RWPE1 (cell line): ENCODE results near the gene C1orf105.
"Not testable (repeated sequence)": the region's sequence is repeated elsewhere in the genome, so short reads cannot be mapped to it uniquely, and the experiment has no call there.

Experiments
- CTCF ChIA-PET: fragments of 350-600 bp; sonication (Branson Sonifier 250); formaldehyde crosslinking; extraction: SDS; loops from one replicate; lab custom pipeline; 2021; lab: Yijun Ruan, JAX
- POLR2A ChIA-PET: fragments of 400-600 bp; formaldehyde crosslinking; extraction: SDS; loops from one replicate; lab custom pipeline; 2020; ENCODE audit warnings: antibody characterized with exemption; ENCODE audit not compliant: low non-redundant PET; lab: Yijun Ruan, JAX
- DNase-seq: peaks from one replicate; pipeline ENCODE4 v3.0.0; 2012; ENCODE audit warnings: low spot score
- H3K27ac ChIP-seq: fragments of 450-650 bp; 2 replicates; pipeline ENCODE4 v1.5.1; 2017
- TF ChIP-seq, protein P1 (sequence below): fragments of 450-650 bp; conservative IDR thresholded peaks from 2 replicates; pipeline ENCODE4 v1.5.1; 2017; ENCODE audit warnings: low read depth, mild to moderate bottlenecking

Gene C1orf105

DNA sequence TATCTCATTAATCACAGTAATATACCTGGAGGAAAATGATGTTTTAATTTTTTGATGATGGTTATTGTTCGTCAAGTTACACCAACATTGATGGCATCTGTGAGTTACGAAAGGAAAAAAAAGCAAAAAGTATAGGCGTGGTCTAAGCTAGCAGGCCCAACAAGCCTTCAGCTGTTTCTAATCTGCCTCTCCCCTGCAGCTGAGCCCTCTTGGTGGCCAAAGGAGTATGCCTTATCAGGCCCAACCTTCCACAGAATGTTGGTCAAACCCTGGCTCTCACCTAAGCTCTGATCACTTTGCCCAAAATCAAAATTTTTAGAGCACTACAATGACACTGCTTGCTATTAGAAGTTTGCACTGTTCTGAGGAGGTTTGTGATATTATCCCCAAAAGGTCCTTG is 4.9 kb downstream of the C1orf105 start:
- no peak overlapping the region for H3K27ac ChIP-seq
- no peak for DNase-seq
- POLR2A ChIA-PET: no interaction called here
- CTCF ChIA-PET: no interaction called here
- TF ChIP-seq, protein P1, sequence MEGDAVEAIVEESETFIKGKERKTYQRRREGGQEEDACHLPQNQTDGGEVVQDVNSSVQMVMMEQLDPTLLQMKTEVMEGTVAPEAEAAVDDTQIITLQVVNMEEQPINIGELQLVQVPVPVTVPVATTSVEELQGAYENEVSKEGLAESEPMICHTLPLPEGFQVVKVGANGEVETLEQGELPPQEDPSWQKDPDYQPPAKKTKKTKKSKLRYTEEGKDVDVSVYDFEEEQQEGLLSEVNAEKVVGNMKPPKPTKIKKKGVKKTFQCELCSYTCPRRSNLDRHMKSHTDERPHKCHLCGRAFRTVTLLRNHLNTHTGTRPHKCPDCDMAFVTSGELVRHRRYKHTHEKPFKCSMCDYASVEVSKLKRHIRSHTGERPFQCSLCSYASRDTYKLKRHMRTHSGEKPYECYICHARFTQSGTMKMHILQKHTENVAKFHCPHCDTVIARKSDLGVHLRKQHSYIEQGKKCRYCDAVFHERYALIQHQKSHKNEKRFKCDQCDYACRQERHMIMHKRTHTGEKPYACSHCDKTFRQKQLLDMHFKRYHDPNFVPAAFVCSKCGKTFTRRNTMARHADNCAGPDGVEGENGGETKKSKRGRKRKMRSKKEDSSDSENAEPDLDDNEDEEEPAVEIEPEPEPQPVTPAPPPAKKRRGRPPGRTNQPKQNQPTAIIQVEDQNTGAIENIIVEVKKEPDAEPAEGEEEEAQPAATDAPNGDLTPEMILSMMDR: no peak

DNA sequence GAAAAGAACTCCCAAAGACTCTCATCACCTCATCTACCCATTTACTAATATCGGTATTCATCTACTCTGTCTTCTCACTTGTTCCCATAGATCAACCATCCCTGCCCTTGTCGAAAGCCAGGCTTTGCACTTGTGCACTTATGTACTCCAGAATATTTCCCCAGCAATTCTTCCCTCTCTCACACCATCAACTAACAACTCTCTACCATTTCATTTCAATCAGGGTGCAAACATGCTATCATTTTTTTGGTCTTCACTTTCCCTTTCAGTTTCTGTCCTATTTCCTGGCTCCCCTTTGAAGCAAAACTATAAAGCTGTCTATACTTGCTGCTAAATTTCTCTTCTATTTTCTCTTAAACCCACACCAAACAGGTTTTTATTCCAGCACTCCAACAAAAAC is 6.7 kb downstream of the C1orf105 start:
- POLR2A ChIA-PET: no interaction called here
- no peak for DNase-seq
- TF ChIP-seq, protein P1: no peak
- CTCF ChIA-PET: no interaction called here
- no peak overlapping the region for H3K27ac ChIP-seq

DNA sequence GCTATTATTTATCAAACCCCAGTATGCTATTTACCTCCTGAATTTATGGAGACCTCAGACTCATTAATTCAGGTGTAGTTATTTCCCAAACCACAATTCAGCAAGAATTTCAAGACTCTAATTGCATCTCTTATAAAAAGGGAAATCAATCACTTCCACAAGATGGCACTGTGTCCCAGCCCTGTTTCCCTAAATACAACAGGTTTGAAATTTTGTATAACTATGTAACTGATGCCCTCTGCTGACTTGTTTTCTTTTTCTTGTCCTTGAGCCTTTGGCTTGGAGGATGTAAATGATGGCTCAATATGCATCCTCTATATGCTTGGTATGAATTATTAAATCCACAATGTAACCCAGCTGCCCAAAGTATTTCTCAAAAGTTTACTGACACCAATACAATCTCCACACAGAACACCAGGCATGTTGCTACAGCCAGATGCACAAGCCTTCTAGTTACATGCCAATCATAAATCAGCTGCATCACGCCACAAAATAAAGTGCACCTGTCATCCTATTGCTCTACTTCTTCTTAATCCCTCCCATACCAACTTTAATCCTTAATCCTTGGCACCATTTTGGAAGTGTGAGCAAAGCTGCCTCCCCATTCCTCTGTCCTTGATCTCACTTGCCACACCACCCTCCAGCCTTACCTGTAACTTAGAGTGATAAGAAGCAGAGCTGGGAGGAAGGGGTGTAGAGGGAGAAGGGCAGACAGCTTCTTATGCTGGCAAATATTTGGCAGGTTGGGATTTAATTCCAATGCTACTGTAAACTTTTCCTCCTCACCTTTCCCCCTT is 9.0 kb downstream of the C1orf105 start:
- ChIA-PET CTCF (interaction anchor here (0.6 to 1.4 kb wide), 7 partner anchors 9 to 526 kb away, joined by 3 to 5 read pairs (median 3); partner anchors contain the start of gene C1orf105), POLR2A (no interaction called here)
- peak; percentile 63 for DNase-seq
- no peak overlapping the region for H3K27ac ChIP-seq
- TF ChIP-seq, protein P1: peak; percentile 82

DNA sequence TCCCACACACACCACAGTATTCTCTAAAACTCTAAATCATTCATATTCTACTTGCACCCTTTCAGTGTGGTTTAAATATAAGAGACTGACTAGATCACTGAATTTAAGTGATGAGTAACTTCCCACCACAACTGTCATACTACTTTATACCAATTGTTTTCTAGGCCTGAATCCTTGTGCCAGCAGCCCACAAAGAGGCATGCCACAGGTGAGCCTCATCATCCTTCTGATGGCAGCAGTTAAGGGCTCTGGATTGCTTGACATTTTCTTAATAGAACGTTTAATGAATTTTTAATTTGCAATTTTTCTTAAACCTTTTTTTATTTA is 9.6 kb downstream of the C1orf105 start:
- no peak for DNase-seq
- no peak overlapping the region for H3K27ac ChIP-seq
- TF ChIP-seq, protein P1: no peak
- CTCF ChIA-PET: interaction anchor here (0.6 to 1.4 kb wide), 6 partner anchors 10 to 527 kb away, joined by 3 to 4 read pairs (median 3); partner anchors contain the start of gene C1orf105
- POLR2A ChIA-PET: no interaction called here

DNA sequence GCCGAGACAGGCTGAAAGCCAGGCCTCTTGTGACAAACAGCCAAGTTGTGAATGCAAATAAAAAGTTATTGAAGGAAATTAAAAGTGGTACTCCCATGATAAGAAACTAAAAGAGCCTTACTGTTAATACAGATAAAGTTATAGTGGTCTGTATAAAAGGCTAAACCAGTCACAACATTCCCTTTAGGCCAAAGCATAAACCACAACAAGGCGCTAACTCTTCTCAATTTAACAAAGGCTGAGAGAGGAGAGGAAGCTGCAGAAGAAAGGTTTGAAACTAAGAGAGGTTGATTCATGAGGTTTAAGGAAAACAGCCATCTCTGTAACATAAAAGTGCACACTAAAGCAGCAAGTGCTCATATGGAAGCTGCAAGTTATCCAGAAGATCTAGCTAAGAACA is 10.7 kb downstream of the C1orf105 start:
- TF ChIP-seq, protein P1: no peak
- H3K27ac ChIP-seq: no peak overlapping the region
- DNase-seq: no peak
- ChIA-PET POLR2A (no interaction called here), CTCF (interaction anchor here (1.0 kb wide), 1 partner anchor 429 kb away, joined by 4 read pairs; no protein-coding TSS in a partner anchor)

DNA sequence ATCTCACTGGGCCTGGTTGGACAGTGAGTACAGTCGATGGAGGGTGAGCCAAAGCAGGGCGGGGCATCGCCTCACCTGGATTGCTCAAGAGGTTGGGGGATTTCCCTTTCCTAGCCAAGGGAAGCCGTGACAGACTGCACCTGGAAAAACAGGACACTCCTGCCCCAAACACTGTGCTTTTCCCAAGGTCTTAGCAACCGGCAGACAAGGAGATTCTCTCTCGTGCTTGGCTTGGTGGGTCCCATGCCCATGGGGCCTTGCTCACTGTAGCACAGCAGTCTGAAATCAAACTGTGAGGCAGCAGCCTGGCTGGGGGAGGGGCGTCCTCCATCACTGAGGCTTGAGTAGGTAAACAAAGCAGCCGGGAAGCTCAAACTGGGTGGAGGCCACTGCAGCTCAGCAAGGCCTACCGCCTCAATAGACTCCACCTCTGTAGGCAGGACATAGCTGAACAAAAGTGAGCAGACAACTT is 11.3 kb downstream of the C1orf105 start:
- H3K27ac ChIP-seq: no peak overlapping the region
- POLR2A ChIA-PET: no interaction called here
- CTCF ChIA-PET: interaction anchor here (0.6 kb wide), 1 partner anchor 171 kb away, joined by 3 read pairs; no protein-coding TSS in a partner anchor
- DNase-seq: no peak
- TF ChIP-seq, protein P1: no peak

DNA sequence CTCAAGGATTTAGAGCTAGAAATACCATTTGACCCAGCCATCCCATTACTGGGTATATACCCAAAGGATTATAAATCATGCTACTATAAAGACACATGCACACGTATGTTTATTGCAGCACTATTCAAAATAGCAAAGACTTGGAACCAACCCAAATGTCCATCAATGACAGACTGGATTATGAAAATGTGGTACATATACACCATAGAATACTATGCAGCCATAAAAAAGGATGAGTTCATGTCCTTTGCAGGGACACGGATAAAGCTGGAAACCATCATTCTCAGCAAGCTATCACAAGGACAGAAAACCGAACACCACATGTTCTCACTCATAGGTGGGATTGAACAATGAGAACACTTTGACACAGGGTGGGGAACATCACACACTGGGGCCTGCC is 16.7 kb downstream of the C1orf105 start:
- CTCF ChIA-PET: interaction anchor here (0.7 kb wide), 1 partner anchor 330 kb away, joined by 3 read pairs; no protein-coding TSS in a partner anchor

More for the DNA sequence above, 16.7 kb downstream of the C1orf105 start:
- POLR2A ChIA-PET, DNase-seq, H3K27ac ChIP-seq: not testable (repeated sequence)
